Vagina (tissue), 2 donors: ENCODE results near the gene VEZT.

Experiments used
- POLR2A ChIP-seq, 2 donors: fragments of 450-650 bp; IDR thresholded peaks; one replicate each; pipeline ENCODE4 v1.6.1; 2017; ENCODE audit warnings: antibody characterized with exemption in 2 of 2, mild to moderate bottlenecking in 2 of 2, moderate library complexity in 2 of 2
- TF ChIP-seq, protein P1 (sequence below), 3 experiments: fragments of 450-650 bp in 2 of 3; fragments of 200-600 bp in 1 of 3; sonication (generic) in 1 of 3; IDR thresholded peaks; one replicate each; pipeline ENCODE4 v1.5.1; 2017 to 2019; ENCODE audit warnings: antibody characterized with exemption in 3 of 3, mild to moderate bottlenecking in 2 of 3, moderate library complexity in 2 of 3

DNA sequence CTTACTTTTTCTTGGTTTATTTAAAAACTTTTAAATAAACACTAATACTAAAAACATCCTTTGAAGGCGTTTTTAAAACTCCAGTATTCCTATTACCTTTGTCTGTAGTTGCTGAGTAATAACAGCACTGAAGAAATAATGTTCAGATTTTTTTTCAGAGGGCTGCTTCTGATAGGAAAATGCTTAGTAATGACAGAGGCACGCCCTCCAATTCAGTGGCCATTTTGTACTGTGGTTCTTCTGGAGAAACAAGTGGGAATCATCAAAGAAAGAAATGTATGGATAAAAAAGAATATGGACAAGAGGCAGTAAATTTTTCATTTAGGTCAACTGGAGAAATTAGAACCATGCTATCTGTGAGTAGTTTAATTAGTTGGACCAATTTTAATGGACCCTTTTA, 13.6 kb downstream of the VEZT start:
- TF ChIP-seq, protein P1, sequence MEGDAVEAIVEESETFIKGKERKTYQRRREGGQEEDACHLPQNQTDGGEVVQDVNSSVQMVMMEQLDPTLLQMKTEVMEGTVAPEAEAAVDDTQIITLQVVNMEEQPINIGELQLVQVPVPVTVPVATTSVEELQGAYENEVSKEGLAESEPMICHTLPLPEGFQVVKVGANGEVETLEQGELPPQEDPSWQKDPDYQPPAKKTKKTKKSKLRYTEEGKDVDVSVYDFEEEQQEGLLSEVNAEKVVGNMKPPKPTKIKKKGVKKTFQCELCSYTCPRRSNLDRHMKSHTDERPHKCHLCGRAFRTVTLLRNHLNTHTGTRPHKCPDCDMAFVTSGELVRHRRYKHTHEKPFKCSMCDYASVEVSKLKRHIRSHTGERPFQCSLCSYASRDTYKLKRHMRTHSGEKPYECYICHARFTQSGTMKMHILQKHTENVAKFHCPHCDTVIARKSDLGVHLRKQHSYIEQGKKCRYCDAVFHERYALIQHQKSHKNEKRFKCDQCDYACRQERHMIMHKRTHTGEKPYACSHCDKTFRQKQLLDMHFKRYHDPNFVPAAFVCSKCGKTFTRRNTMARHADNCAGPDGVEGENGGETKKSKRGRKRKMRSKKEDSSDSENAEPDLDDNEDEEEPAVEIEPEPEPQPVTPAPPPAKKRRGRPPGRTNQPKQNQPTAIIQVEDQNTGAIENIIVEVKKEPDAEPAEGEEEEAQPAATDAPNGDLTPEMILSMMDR (IDR thresholded peaks at IDR 0.05), result no peak
- TF ChIP-seq POLR2A (IDR thresholded peaks at IDR 0.05), result no peak
